Heart right ventricle (tissue), 16 donors: ENCODE measurements around the gene WFDC10A. TPM values are rescaled to one million over a fixed set of nuclear protein-coding genes. Genes with fewer than 3 reads are reported as not detected.
"Not testable (repeated sequence)": the region's sequence is repeated elsewhere in the genome, so short reads cannot be mapped to it uniquely, and the experiment has no call there.

ENCODE experiments used
- ATAC-seq, 8 donors: fragments of 200-7000 bp; cut with Tn5 transposase; one replicate each; pipeline ENCODE4 v1.9.1; 2020; ENCODE audit warnings: mild to moderate bottlenecking in 8 of 8, moderate library complexity in 8 of 8, moderate number of reproducible peaks in 1 of 8
- DNase-seq, 2 donors: peaks; one replicate each; pipeline ENCODE4 v3.0.0-alpha.2; 2020
- H3K27ac ChIP-seq, 10 donors: fragments of 200-600 bp; sonication (generic) in 2 of 10; one replicate each; pipeline versions ENCODE4 v1.5.0 to v1.8.0; 2020 to 2022; ENCODE audit warnings: mild to moderate bottlenecking in 3 of 10
- H3K27me3 ChIP-seq, 7 donors: fragments of 200-600 bp; one replicate each; pipeline ENCODE4 v1.8.0; 2021 to 2022; ENCODE audit warnings: mild to moderate bottlenecking in 2 of 7
- H3K36me3 ChIP-seq, 9 donors: fragments of 200-600 bp; sonication (generic) in 1 of 9; one replicate each; pipeline versions ENCODE4 v1.5.0 to v1.8.0; 2020 to 2022; ENCODE audit warnings: mild to moderate bottlenecking in 2 of 9
- H3K4me1 ChIP-seq, 9 donors: fragments of 200-600 bp; sonication (generic) in 1 of 9; one replicate each; pipeline versions ENCODE4 v1.5.0 to v1.8.0; 2020 to 2022; ENCODE audit warnings: mild to moderate bottlenecking in 4 of 9
- H3K4me3 ChIP-seq, 10 donors: fragments of 200-600 bp; sonication (generic) in 2 of 10; one replicate each; pipeline versions ENCODE4 v1.5.0 to v1.8.0; 2020 to 2022; ENCODE audit warnings: mild to moderate bottlenecking in 7 of 10, moderate library complexity in 2 of 10
- H3K9me3 ChIP-seq, 11 donors: fragments of 200-600 bp in 10 of 11; sonication (generic) in 2 of 11; one replicate each; pipeline versions ENCODE4 v1.5.0 to v1.8.0; 2013 to 2022; ENCODE audit warnings: mild to moderate bottlenecking in 2 of 11, control low read depth in 1 of 11, moderate library complexity in 1 of 11
- CTCF ChIP-seq, 9 donors: fragments of 200-600 bp; sonication (generic) in 2 of 9; IDR thresholded peaks; one replicate each; pipeline versions ENCODE4 v1.5.0 to v1.8.0; 2021 to 2022; ENCODE audit warnings: antibody characterized with exemption in 9 of 9, mild to moderate bottlenecking in 5 of 9, moderate library complexity in 1 of 9
- whole genome bisulfite sequencing, 2 donors: extraction: QIAGEN DNeasy Blood & Tissue Kit; methylation state at CpG; one replicate each; pipeline ENCODE4 v1.1.7; 2013; ENCODE audit warnings: inconsistent platforms in 1 of 2; 5-methylcytosine and 5-hydroxymethylcytosine counted together
- intact Hi-C, 10 donors: fragments of 100-400 bp; cut with DNase I; formaldehyde crosslinking; loops; one replicate each; pipeline versions ENCODE4 v1.11.1 to v1.14.2; 2022
- polyA plus RNA-seq, 2 donors: library from polyadenylated mRNA; stranded (reverse); fragments of 200-250 nt; gene quantifications; one replicate each; pipeline ENCODE4 v1.2.3, GENCODE V29; 2013
- total RNA-seq, 10 donors: library from RNA; stranded (reverse); fragmentation: NEBNext Ultra II Directional in 3 of 10; extraction: Animal tissue kit (Norgen Biotek cat#: 25700) in 3 of 10; gene quantifications; one replicate each; pipeline versions ENCODE4 v1.2.1 to v1.2.4, GENCODE V29; 2021 to 2023
- donor health status: Arrhythmogenic right ventricular cardiomyopathy.
- donor health status: ischemic (EF 13 %, LVEDD 7.1; RV severe dilation, severe dysfunction).
- donor health status: healthy with polysubstance abuse.
- donor health status: DM: no; HTN: yes; CAD: no.
- donor health status: DM: no; HTN: no; CAD: no.
- donor health status: ischemic (EF 25% LVEDD 6.9; RV normal size, moderate dysfunction).
- donor health status: ischemic (EF 25% LVEDD 5.7; RV mildly dilated, moderate dysfunction).
- donor health status: healthy.
- donor health status: DM: yes; HTN: yes; CAD: no.
- donor health status: Ischemic cardiomyopathy.
- donor health status: ischemic (EF 35%, LVEDD 5.7; RV mildly dilated, moderate dysfunction).
- donor health status: nonischemic (EF 11% LVEDD 7.7; RV severe dilation, severe dysfunction).
- donor health status: DM: yes; HTN: yes; CAD: no.
- donor health status: PGD.
- donor health status: ischemic (EF 29% LVEDD 5.4; RV normal size, mild dysfunction).
- donor health status: nonischemic (EF 23%, LVEDD 6.1; RV moderate dilation, normal function).

The WFDC10A gene
- total and polyA plus RNA-seq, 12 donors = not detected

- H3K36me3 ChIP-seq = no peaks in the 10 kb centered on the region
Measured at GRCh38 chr20:45646875-45647274, 17.3 kb downstream of the WFDC10A start.

DNA sequence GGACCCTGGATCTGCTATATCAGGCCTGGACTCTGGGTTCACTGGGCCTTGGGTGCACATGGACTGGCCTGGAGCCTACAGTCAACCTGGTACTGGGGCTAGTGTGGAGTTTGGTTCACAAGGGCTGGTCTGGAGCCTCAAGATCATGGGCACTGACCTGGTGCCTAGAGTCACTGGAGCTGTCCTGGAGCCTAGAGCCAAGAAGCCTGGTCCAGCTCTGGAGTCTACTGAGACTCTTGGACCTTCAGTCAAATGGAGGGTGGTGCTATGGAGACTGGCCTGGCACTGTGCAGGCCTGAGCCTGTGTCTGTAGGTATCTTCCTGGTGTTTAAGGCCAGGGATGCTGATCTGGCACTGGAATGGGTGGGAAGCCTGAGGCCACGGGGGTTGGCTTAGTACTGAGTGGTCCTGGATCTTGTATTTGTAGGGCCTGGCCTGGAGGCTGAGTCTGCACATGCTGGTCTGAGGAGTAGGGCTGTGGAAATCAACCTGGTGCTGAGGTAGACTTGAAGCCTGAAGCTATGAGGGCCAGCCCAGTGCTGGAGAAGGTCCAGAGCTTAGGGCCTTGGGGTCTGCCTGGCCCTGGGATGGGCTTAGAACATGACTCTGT is 18.0 kb downstream of the WFDC10A start:
- Histone ChIP-seq H3K36me3 (no peaks in the 10 kb centered on the region), H3K27ac (no peak overlapping the region), H3K9me3 (no peaks in the 10 kb centered on the region), H3K4me3 (no peak overlapping the region), H3K4me1 (no peaks in the 10 kb centered on the region), H3K27me3 (peaks cover 0 to 8% (median 5%) of the 10 kb centered on the region in 7 donors)
- TF ChIP-seq CTCF (IDR thresholded peaks at IDR 0.05) = no peak
- intact Hi-C loops = no loop called here
- no peak for DNase-seq
- 50 to 70% methylated on average over 1 of the region's 1 CpG for WGBS, 2 donors
- ATAC-seq = no peak

More at GRCh38 chr20:45646875-45647274, 17.3 kb downstream of the WFDC10A start:
- TF ChIP-seq CTCF (IDR thresholded peaks at IDR 0.05) = no peak
- Histone ChIP-seq H3K9me3 (no peaks in the 10 kb centered on the region), H3K4me1 (no peaks in the 10 kb centered on the region), H3K27me3 (peaks cover 0 to 7% (median 3%) of the 10 kb centered on the region in 7 donors), H3K4me3 (no peak overlapping the region), H3K27ac (no peak overlapping the region)
- intact Hi-C loops = no loop called here
- WGBS, 2 donors = 82 to 94% methylated on average over 3 of the region's 3 CpGs
- ATAC-seq (no peak), DNase-seq (no peak)

- Histone ChIP-seq H3K36me3 (no peaks in the 10 kb centered on the region), H3K27me3 (peaks cover 0 to 8% (median 5%) of the 10 kb centered on the region in 7 donors), H3K27ac (no peak overlapping the region), H3K4me3 (no peak overlapping the region), H3K4me1 (no peaks in the 10 kb centered on the region), H3K9me3 (no peaks in the 10 kb centered on the region)
- no peak for TF ChIP-seq CTCF (IDR thresholded peaks at IDR 0.05)
- DNase-seq = no peak
- intact Hi-C loops = no loop called here
- no peak for ATAC-seq
- WGBS, 2 donors = 73 to 75% methylated on average over 6 of the region's 6 CpGs
Measured at GRCh38 chr20:45649312-45649863, 19.8 kb downstream of the WFDC10A start.

DNA sequence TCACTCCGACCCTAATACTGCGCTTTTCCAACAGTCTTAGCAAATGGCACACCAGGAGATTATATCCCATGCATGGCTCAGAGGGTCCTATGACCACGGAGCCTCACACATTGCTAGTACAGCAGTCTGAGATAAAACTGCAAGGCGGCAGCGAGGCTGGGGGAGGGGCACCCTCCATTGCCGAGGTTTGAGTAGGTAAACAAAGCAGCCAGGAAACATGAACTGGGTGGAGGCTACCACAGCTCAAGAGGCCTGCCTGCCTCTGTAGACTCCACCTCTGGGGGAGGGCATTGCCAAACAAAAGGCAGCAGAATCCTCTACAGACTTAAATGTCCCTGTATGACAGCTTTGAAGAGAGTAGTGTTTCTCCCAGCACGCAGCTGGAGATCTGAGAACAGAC is 22.2 kb downstream of the WFDC10A start:
- WGBS, 2 donors = 81 to 85% methylated on average over 7 of the region's 7 CpGs
- ATAC-seq, H3K4me1 ChIP-seq, H3K36me3 ChIP-seq, H3K27me3 ChIP-seq, DNase-seq, H3K9me3 ChIP-seq, H3K4me3 ChIP-seq, H3K27ac ChIP-seq, intact Hi-C loops: not testable (repeated sequence)

DNA sequence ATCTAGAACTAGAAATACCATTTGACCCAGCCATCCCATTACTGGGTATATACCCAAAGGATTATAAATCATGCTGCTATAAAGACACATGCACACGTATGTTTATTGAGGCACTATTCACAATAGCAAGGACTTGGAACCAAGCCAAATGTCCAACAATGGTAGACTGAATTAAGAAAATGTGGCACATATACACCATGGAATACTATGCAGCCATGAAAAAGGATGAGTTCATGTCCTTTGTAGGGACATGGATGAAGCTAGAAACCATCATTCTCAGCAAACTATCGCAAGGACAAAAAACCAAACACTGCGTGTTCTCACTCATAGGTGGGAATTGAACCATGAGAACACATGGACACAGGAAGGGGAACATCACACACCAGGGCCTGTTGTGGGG is 27.5 kb downstream of the WFDC10A start:
- WGBS, 2 donors = 84 to 87% methylated on average over 3 of the region's 3 CpGs
- H3K27ac ChIP-seq, H3K27me3 ChIP-seq, ATAC-seq, intact Hi-C loops, H3K36me3 ChIP-seq, DNase-seq, H3K4me3 ChIP-seq, H3K4me1 ChIP-seq: not testable (repeated sequence)
- H3K9me3 ChIP-seq = peaks cover 0 to 15% (median 0%) of the 10 kb centered on the region in 11 donors
